Measurements from ENCODE around the gene HLF. TPM values are rescaled to one million over a fixed set of nuclear protein-coding genes. Genes with fewer than 3 reads are reported as not detected.

HLF gene
- total and polyA plus RNA-seq, 10 of the 15 experiments (the other 5 are each of a cell fraction or from before 2014, with no cell fraction given): 0.01 to 0.33 (median 0.20) TPM; not detected in 3

DNA sequence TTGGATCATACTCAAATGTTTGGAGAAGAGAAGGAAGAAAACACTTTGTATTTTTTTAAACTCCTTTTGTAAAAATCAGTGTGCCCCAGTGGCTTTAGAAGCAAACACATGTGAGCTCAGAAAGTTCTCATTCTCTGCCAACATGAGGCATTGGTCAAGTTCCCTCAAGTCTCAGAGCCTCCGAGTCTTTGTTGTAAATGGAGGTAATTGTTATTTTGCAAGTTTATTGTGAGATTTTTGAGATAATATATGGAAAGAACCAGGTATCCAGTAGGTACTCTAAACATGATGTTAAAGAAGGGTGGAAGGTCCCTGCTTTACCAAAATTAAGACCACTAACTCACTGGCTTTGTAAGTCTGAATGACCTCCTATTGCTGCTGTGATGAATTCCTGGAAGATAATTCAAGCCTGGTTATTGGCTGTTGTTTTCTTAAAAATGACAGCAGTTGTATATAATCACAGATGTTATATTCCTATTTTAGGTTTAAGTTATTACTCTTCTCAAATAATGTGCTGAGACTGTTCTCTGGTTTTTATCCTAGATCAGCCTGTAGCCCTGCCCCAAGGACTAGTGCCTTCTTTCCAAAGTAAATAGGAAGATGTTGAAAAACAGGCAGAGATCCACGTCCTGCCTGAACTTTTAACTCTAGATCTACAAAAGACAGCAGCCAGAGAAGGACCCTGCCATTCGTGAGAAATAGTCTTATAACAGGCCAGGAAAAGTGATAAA lies 2.4 kb downstream of the HLF start:
- in situ Hi-C loops (cut with MboI): no loop called here
- H3K4me2 ChIP-seq (ENCODE audit: control insufficient read depth, insufficient read depth): no peak overlapping the region
- H3K9ac ChIP-seq (ENCODE audit: control insufficient read depth, insufficient read depth, low read length): no peak overlapping the region
- FAIRE-seq (no peak), DNase-seq (ENCODE audit: low read depth, low spot score) (no peak), ATAC-seq (no peak)
- H3K79me2 ChIP-seq (ENCODE audit: control insufficient read depth, insufficient read depth, low read length): no peaks in the 10 kb centered on the region
- 41% methylated on average over 3 of the region's 3 CpGs for WGBS (ENCODE audit: insufficient coverage, insufficient replicate concordance, low lambda C conversion rate, missing lambda C conversion rate)
- H2AFZ ChIP-seq (ENCODE audit: control insufficient read depth, low read depth, low read length): no peak overlapping the region
- ChIA-PET CTCF (no interaction called here), POLR2A (no interaction called here), RAD21 (ENCODE audit: unreplicated experiment) (no interaction called here), SMC1A (ENCODE audit: uncharacterized antibody, unreplicated experiment) (no interaction called here)
- TF ChIP-seq FOS (IDR thresholded peaks at IDR 0.05; ENCODE audit: borderline replicate concordance, extremely low read depth, insufficient read length) (no peak), RBBP5 (conservative IDR thresholded peaks at IDR 0.05) (no peak), GABPA (IDR thresholded peaks at IDR 0.05; ENCODE audit: low read depth) (no peak), CEBPB (IDR thresholded peaks at IDR 0.05; ENCODE audit: borderline replicate concordance in 1 of 2, low read depth in 2 of 2, low read length in 2 of 2) (no peak), NFYB (IDR thresholded peaks at IDR 0.05; ENCODE audit: insufficient read depth, low read depth, low read length) (no peak), ZBED1 (IDR thresholded peaks at IDR 0.05; ENCODE audit: borderline replicate concordance) (no peak), ELK1 (IDR thresholded peaks at IDR 0.05; ENCODE audit: low read depth, low read length) (no peak), WRNIP1 (IDR thresholded peaks at IDR 0.05; ENCODE audit: borderline replicate concordance, low read depth, low read length) (no peak), BMI1 (IDR thresholded peaks at IDR 0.05; ENCODE audit: borderline replicate concordance) (no peak), E4F1 (IDR thresholded peaks at IDR 0.05; ENCODE audit: borderline replicate concordance, partially characterized antibody) (no peak), CBX3 (IDR thresholded peaks at IDR 0.05; ENCODE audit: borderline replicate concordance, low read depth) (no peak), SIX5 (IDR thresholded peaks at IDR 0.05; ENCODE audit: low read depth, low read length, severe bottlenecking) (no peak), SPI1 (IDR thresholded peaks at IDR 0.05; ENCODE audit: borderline replicate concordance, insufficient read depth, low read depth, low read length) (no peak), ATF7 (IDR thresholded peaks at IDR 0.05; ENCODE audit: low read depth) (no peak), MTA2 (IDR thresholded peaks at IDR 0.05; ENCODE audit: low read depth) (no peak)
- TF ChIP-seq, protein P1, sequence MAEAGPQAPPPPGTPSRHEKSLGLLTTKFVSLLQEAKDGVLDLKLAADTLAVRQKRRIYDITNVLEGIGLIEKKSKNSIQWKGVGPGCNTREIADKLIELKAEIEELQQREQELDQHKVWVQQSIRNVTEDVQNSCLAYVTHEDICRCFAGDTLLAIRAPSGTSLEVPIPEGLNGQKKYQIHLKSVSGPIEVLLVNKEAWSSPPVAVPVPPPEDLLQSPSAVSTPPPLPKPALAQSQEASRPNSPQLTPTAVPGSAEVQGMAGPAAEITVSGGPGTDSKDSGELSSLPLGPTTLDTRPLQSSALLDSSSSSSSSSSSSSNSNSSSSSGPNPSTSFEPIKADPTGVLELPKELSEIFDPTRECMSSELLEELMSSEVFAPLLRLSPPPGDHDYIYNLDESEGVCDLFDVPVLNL (IDR thresholded peaks at IDR 0.05; ENCODE audit: low read depth, low read length): no peak
- no peak overlapping the region for H3K27ac ChIP-seq (ENCODE audit: control insufficient read depth, insufficient read depth)
- intact Hi-C loops (cut with micrococcal nuclease; ENCODE audit: unreplicated experiment): no loop called here
- peaks cover 11 to 21% of the 10 kb centered on the region in 2 experiments for H3K27me3 ChIP-seq (replicated peaks in 1 of 2; ENCODE audit: control insufficient read depth in 2 of 2, insufficient read depth in 2 of 2, low read length in 1 of 2)
- no peaks in the 10 kb centered on the region for H4K20me1 ChIP-seq (ENCODE audit: control insufficient read depth, insufficient read depth)
- no peaks in the 10 kb centered on the region for H3K9me3 ChIP-seq (replicated peaks; ENCODE audit: control insufficient read depth, insufficient read depth, low read length)
- BruUV-seq (replicated peaks): no TSS peak
- no peaks in the 10 kb centered on the region for H3K36me3 ChIP-seq (ENCODE audit: control insufficient read depth in 2 of 2, insufficient read depth in 2 of 2, low read length in 1 of 2)
- H3K4me3 ChIP-seq: no peak overlapping the region
- H3K4me1 ChIP-seq (ENCODE audit: control insufficient read depth, insufficient read depth, low read length): peaks cover 4% of the 10 kb centered on the region

All from GM12878 (cell line).